AG04450 (cell line): ENCODE data around the gene CASP8AP2. TPM values are rescaled to one million over a fixed set of nuclear protein-coding genes. Genes with fewer than 3 reads are reported as not detected.

Experiments used
- CTCF ChIA-PET: fragments of 300-600, 350-600 bp; formaldehyde crosslinking; extraction: SDS; loops from one replicate; lab custom pipeline; 2022; ENCODE audit warnings: antibody characterized with exemption, inconsistent platforms; lab: Charles Lee
- POLR2A ChIA-PET: fragments of 350-600 bp; formaldehyde crosslinking; extraction: SDS; loops from one replicate; lab custom pipeline; 2021; ENCODE audit warnings: antibody characterized with exemption, inconsistent platforms; lab: Yijun Ruan, JAX
- DNase-seq: peaks from one replicate; pipeline ENCODE4 v3.0.0-alpha.2; 2011; ENCODE audit warnings: low read depth, low spot score
- H3K27ac ChIP-seq: one replicate; pipeline ENCODE4 v1.5.1; 2012; ENCODE audit warnings: low read depth, low read length, control low read depth
- H3K27me3 ChIP-seq: one replicate; pipeline ENCODE4 v1.6.0; 2012; ENCODE audit warnings: low read length; ENCODE audit not compliant: control insufficient read depth, insufficient read depth
- H3K4me3 ChIP-seq: 2 replicates; pipeline ENCODE4 v1.5.1; 2011; ENCODE audit warnings: mild to moderate bottlenecking, low read depth, low read length, control low read depth
- H3K9me3 ChIP-seq: 2 replicates; pipeline ENCODE4 v1.5.1; 2012; ENCODE audit warnings: low read length; ENCODE audit not compliant: control insufficient read depth, insufficient read depth
- polyA plus RNA-seq: library from polyadenylated mRNA; depleted of rRNA; stranded (reverse); fragments of >200 nt; gene quantifications from 2 replicates; pipeline ENCODE4 v1.2.3, GENCODE V29; 2011
- TF ChIP-seq, protein P1 (sequence below): IDR thresholded peaks from 2 replicates; pipeline ENCODE4 v1.5.1; 2011; ENCODE audit warnings: low read depth, low read length, control low read depth, inconsistent platforms

Gene CASP8AP2
- polyA plus RNA-seq, 1 experiment: 10.8 TPM

DNA sequence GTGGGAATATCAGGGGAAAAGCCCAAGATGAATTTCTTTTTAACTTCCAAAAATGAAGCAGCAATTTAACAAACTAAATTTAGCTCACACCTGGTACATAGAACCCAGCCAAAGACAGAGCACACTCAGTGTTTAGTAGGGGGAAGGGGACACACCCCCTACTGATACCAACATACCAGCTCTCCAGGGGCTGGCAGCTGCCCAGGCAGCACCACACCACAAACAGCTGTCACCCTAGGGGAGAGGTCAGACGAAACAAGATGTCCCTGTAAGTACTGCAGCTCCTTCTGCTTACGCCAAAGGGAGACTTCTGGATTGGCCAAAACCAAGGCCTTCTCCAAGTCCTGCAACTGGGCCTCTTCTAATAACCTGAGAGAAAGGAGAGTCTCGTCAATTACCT lies 36.1 kb upstream of the CASP8AP2 start:
- Histone ChIP-seq H3K9me3 (no peaks in the 10 kb centered on the region), H3K4me3 (no peak overlapping the region), H3K27ac (no peak overlapping the region), H3K27me3 (no peaks in the 10 kb centered on the region)
- DNase-seq: no peak
- TF ChIP-seq, protein P1, sequence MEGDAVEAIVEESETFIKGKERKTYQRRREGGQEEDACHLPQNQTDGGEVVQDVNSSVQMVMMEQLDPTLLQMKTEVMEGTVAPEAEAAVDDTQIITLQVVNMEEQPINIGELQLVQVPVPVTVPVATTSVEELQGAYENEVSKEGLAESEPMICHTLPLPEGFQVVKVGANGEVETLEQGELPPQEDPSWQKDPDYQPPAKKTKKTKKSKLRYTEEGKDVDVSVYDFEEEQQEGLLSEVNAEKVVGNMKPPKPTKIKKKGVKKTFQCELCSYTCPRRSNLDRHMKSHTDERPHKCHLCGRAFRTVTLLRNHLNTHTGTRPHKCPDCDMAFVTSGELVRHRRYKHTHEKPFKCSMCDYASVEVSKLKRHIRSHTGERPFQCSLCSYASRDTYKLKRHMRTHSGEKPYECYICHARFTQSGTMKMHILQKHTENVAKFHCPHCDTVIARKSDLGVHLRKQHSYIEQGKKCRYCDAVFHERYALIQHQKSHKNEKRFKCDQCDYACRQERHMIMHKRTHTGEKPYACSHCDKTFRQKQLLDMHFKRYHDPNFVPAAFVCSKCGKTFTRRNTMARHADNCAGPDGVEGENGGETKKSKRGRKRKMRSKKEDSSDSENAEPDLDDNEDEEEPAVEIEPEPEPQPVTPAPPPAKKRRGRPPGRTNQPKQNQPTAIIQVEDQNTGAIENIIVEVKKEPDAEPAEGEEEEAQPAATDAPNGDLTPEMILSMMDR: no peak
- ChIA-PET CTCF (interaction anchor here (0.6 to 1.2 kb wide), 4 partner anchors 15 to 49 kb away, joined by 3 to 5 read pairs (median 3); no protein-coding TSS in a partner anchor), POLR2A (no interaction called here)

DNA sequence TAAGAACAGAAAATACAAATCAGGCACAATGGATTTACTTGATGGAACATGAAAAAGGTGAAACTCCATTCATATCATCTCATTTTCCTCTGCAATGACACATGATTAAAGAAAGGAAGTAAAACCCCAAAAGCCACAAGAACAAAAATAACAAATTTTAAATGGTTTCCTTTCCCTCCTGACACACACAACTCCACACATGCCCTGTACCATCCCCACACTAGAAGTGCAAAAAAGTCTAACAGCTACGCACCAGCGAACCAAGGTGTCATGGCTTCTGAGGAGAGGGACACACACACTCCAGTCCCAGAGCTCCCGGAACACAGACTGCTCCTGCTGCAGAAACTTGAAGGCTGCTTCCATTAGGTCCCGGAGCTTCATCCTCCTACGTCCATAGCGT lies 35.4 kb upstream of the CASP8AP2 start:
- ChIA-PET CTCF (interaction anchor here (0.6 kb wide), 1 partner anchor 31 kb away, joined by 4 read pairs; no protein-coding TSS in a partner anchor), POLR2A (no interaction called here)
- Histone ChIP-seq H3K9me3 (no peaks in the 10 kb centered on the region), H3K27ac (no peak overlapping the region), H3K27me3 (no peaks in the 10 kb centered on the region), H3K4me3 (no peak overlapping the region)
- DNase-seq: no peak
- TF ChIP-seq, protein P1: no peak

DNA sequence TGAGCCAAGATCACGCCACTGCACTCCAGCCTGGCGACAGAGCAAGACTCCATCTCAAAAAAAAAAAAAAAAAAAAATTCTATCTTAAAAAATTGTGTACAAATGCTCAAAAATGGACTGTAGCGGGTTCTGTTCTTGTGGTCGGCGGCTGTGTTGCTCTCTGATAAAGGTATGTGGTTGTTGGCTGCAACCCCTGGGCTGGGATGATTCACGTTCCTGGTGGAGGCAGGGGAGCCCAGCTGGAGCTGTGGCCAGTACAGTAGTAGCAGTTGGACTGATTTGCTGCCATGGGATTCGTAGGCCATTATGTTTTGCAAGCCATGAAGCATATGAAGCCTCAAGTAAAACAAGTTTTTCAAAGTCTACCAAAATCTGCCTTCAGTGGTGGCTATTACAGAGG lies 32.4 kb upstream of the CASP8AP2 start:
- peak; percentile 27 for DNase-seq
- no peak overlapping the region for H3K4me3 ChIP-seq
- no peak overlapping the region for H3K27ac ChIP-seq
- H3K9me3 ChIP-seq: no peaks in the 10 kb centered on the region
- TF ChIP-seq, protein P1: no peak
- POLR2A ChIA-PET: no interaction called here
- CTCF ChIA-PET: no interaction called here
- H3K27me3 ChIP-seq: no peaks in the 10 kb centered on the region

DNA sequence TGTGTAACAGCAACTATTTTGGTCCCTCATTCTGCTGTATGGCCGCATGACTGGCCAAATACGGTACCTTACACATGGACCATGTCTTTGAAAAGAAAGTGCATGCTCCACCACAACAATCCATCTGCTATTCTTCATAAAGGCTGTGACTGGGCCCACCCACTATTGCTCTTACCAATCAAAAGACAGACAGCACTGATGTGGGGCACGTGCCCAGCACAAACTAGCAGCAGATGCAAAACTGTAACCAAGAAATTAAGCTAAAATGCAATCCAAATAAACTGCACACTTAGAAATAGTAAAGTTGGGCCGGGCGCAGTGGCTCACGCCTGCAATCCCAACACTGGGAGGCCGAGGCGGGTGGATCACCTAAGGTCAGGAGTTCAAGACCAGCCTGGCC lies 30.6 kb upstream of the CASP8AP2 start:
- CTCF ChIA-PET: no interaction called here
- no peak for DNase-seq
- POLR2A ChIA-PET: no interaction called here

DNA sequence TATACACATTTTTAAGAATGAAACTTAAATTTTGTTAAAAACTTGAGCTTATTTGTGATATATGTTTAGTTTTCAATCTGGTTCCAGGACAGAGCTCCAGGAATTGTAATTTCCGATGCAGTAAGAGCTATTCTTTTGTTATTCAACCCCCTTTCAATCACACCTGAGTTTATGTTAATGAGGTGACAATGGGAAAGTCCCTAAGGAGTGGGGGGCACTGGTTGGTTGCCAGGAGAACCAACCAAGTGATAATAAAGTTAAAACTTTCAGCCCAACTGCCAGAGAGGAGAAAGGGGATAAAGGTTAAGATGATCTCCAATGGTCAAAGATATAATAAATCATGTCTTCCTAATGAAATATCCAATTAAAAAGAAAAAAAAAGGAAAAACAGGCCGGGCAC lies 29.9 kb upstream of the CASP8AP2 start:
- Histone ChIP-seq H3K9me3 (no peaks in the 10 kb centered on the region), H3K27me3 (no peaks in the 10 kb centered on the region), H3K4me3 (no peak overlapping the region), H3K27ac (no peak overlapping the region)
- no peak for DNase-seq
- POLR2A ChIA-PET: no interaction called here
- TF ChIP-seq, protein P1: no peak
- CTCF ChIA-PET: no interaction called here

More for the DNA sequence above, 30.6 kb upstream of the CASP8AP2 start:
- Histone ChIP-seq H3K27me3 (no peaks in the 10 kb centered on the region), H3K27ac (no peak overlapping the region), H3K9me3 (no peaks in the 10 kb centered on the region), H3K4me3 (no peak overlapping the region)
- TF ChIP-seq, protein P1: no peak
